ENCODE results near the gene MAP3K8. TPM values are rescaled to one million over a fixed set of nuclear protein-coding genes. Genes with fewer than 3 reads are reported as not detected.

The MAP3K8 gene
- total and polyA plus RNA-seq, 10 of the 15 experiments (the other 5 are each of a cell fraction or from before 2014, with no cell fraction given): 25.5 to 115 (median 40.2) TPM

DNA sequence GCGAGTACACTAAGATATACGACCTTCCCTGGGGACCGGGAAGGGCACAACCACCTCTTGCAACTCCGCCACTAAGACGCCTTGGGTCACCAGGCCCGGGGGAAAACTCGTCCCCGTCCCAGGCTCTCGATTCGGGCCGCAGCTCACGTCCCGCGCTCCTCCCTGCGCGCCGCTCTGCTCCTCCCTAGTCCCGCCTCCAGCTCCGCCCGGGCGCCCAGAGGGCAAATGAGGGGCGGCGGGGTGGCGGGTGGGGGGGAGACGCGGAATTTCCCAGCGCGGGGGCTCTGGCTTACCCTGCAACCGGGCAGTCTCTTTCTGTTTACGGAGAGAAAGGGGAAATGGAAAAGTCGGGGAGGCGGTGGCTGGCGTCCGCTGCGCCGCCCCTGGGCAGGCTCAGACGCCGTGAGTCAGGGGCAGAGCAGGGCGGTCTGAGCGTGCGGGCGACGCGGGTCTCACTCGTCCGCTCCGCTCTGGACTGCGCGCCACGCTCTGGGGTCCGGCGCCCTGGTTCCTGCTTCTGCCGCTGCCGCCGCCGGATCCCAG, at the start of gene MAP3K8 (continued):
- TF ChIP-seq, protein P1, sequence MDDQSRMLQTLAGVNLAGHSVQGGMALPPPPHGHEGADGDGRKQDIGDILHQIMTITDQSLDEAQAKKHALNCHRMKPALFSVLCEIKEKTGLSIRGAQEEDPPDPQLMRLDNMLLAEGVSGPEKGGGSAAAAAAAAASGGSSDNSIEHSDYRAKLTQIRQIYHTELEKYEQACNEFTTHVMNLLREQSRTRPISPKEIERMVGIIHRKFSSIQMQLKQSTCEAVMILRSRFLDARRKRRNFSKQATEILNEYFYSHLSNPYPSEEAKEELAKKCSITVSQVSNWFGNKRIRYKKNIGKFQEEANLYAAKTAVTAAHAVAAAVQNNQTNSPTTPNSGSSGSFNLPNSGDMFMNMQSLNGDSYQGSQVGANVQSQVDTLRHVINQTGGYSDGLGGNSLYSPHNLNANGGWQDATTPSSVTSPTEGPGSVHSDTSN (IDR thresholded peaks at IDR 0.05; ENCODE audit: insufficient replicate concordance, low read depth, low read length): no peak
- TF ChIP-seq ZZZ3 (IDR thresholded peaks at IDR 0.05; ENCODE audit: control insufficient read depth, insufficient read length, low read depth): no peak
- TF ChIP-seq, protein P2, sequence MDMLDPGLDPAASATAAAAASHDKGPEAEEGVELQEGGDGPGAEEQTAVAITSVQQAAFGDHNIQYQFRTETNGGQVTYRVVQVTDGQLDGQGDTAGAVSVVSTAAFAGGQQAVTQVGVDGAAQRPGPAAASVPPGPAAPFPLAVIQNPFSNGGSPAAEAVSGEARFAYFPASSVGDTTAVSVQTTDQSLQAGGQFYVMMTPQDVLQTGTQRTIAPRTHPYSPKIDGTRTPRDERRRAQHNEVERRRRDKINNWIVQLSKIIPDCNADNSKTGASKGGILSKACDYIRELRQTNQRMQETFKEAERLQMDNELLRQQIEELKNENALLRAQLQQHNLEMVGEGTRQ (IDR thresholded peaks at IDR 0.05; ENCODE audit: borderline replicate concordance, low read depth, low read length): no peak
- TF ChIP-seq E4F1 (IDR thresholded peaks at IDR 0.05; ENCODE audit: borderline replicate concordance, partially characterized antibody): no peak
- TF ChIP-seq ZBED1 (IDR thresholded peaks at IDR 0.05; ENCODE audit: borderline replicate concordance): no peak
- TF ChIP-seq PML (IDR thresholded peaks at IDR 0.05; ENCODE audit: low read length): peak; percentile 52; the same call in 1 of the 2 replicates
- TF ChIP-seq DPF2 (IDR thresholded peaks at IDR 0.05): no peak
- TF ChIP-seq ZNF274 (IDR thresholded peaks at IDR 0.05; ENCODE audit: insufficient read depth, insufficient read length): no peak
- TF ChIP-seq CREB1 (IDR thresholded peaks at IDR 0.05; ENCODE audit: low read depth): peak; percentile 62; the same call in 1 of the 2 replicates
- TF ChIP-seq NKRF (conservative IDR thresholded peaks at IDR 0.05): no peak
- no peak for TF ChIP-seq ZSCAN29 (IDR thresholded peaks at IDR 0.05)
- TF ChIP-seq SIN3A (IDR thresholded peaks at IDR 0.05; ENCODE audit: low read depth, low read length): no peak
- TF ChIP-seq JUNB (IDR thresholded peaks at IDR 0.05): no peak
- TF ChIP-seq BMI1 (IDR thresholded peaks at IDR 0.05; ENCODE audit: borderline replicate concordance): no peak
- TF ChIP-seq RCOR1 (conservative IDR thresholded peaks at IDR 0.05; ENCODE audit: low read depth, low read length): 0 out of 2 replicates have a peak, but pooled peaks have one; percentile 13
- peak; percentile 86 for TF ChIP-seq TAF1 (IDR thresholded peaks at IDR 0.05; ENCODE audit: borderline replicate concordance, low read depth, low read length)
- TF ChIP-seq JUND (IDR thresholded peaks at IDR 0.05; ENCODE audit: low read depth, low read length): no peak
- TF ChIP-seq ZNF24 (IDR thresholded peaks at IDR 0.05): no peak
- TF ChIP-seq MEF2A (IDR thresholded peaks at IDR 0.05; ENCODE audit: insufficient read depth, low read depth, low read length): 0 out of 2 replicates have a peak, but pooled peaks have one; percentile 7
- TF ChIP-seq CHD1 (IDR thresholded peaks at IDR 0.05; ENCODE audit: low read depth, low read length): 0 out of 2 replicates have a peak, but pooled peaks have one; percentile 18
